H9 (cell line): ENCODE measurements around the gene ZSWIM6. TPM values are rescaled to one million over a fixed set of nuclear protein-coding genes. Genes with fewer than 3 reads are reported as not detected.

Experiments used
- DNase-seq: peaks from one replicate; pipeline ENCODE4 v3.0.0-alpha.2; 2017
- H2AFZ ChIP-seq: one replicate; pipeline ENCODE4 v1.6.1; 2013; ENCODE audit warnings: mild to moderate bottlenecking, low read length, control low read depth, moderate library complexity
- H2AK5ac ChIP-seq: 2 replicates; pipeline ENCODE4 v1.6.1; 2013; ENCODE audit warnings: low read length, control low read depth, mixed read lengths; ENCODE audit not compliant: insufficient read length
- H2BK120ac ChIP-seq: one replicate; pipeline ENCODE4 v1.6.1; 2013; ENCODE audit warnings: low read depth, mild to moderate bottlenecking, low read length, control low read depth, inconsistent platforms; ENCODE audit not compliant: poor library complexity, severe bottlenecking
- H2BK12ac ChIP-seq: 2 replicates; pipeline ENCODE4 v1.6.1; 2013; ENCODE audit warnings: low read length, control low read depth, mixed read lengths, low read depth; ENCODE audit not compliant: insufficient read length
- H2BK15ac ChIP-seq: 2 replicates; pipeline ENCODE4 v1.6.1; 2013; ENCODE audit warnings: low read depth, low read length, control low read depth
- H2BK20ac ChIP-seq: one replicate; pipeline ENCODE4 v1.6.1; 2013; ENCODE audit warnings: low read depth, mild to moderate bottlenecking, low read length, control low read depth, inconsistent platforms; ENCODE audit not compliant: poor library complexity, severe bottlenecking
- H2BK5ac ChIP-seq: 2 replicates; pipeline ENCODE4 v1.6.1; 2013; ENCODE audit warnings: low read length, control low read depth, mixed read lengths; ENCODE audit not compliant: insufficient read length
- H3K14ac ChIP-seq: 2 replicates; pipeline ENCODE4 v1.6.1; 2013; ENCODE audit warnings: low read length, control low read depth; ENCODE audit not compliant: insufficient read depth
- H3K18ac ChIP-seq: 2 replicates; pipeline ENCODE4 v1.6.1; 2013; ENCODE audit warnings: low read depth, mild to moderate bottlenecking, mixed read lengths, low read length, control low read depth; ENCODE audit not compliant: insufficient read length
- H3K23ac ChIP-seq: 2 replicates; pipeline ENCODE4 v1.6.1; 2013; ENCODE audit warnings: low read length, control low read depth, mixed read lengths, low read depth; ENCODE audit not compliant: insufficient read length
- H3K23me2 ChIP-seq: 2 replicates; pipeline ENCODE4 v1.6.1; 2013; ENCODE audit warnings: low read depth, mild to moderate bottlenecking, mixed read lengths, low read length, control low read depth; ENCODE audit not compliant: insufficient read length, poor library complexity, severe bottlenecking
- H3K27ac ChIP-seq: 2 replicates; pipeline ENCODE4 v1.5.1; 2013; ENCODE audit warnings: low read length, control low read depth, mixed read lengths, low read depth; ENCODE audit not compliant: insufficient read length
- H3K27me3 ChIP-seq: 2 replicates; pipeline ENCODE4 v1.6.1; 2013; ENCODE audit warnings: low read length, control low read depth, inconsistent platforms; ENCODE audit not compliant: insufficient read depth
- H3K4ac ChIP-seq: 2 replicates; pipeline ENCODE4 v1.6.1; 2013; ENCODE audit warnings: low read depth, mild to moderate bottlenecking, control low read depth, inconsistent platforms, low read length, moderate library complexity
- H3K4me1 ChIP-seq: 2 replicates; pipeline ENCODE4 v1.6.1; 2013; ENCODE audit warnings: low read length, control low read depth, inconsistent platforms; ENCODE audit not compliant: insufficient read depth
- H3K4me2 ChIP-seq: 2 replicates; pipeline ENCODE4 v1.6.1; 2013; ENCODE audit warnings: low read length, control low read depth, mixed read lengths; ENCODE audit not compliant: insufficient read length, insufficient read depth
- H3K56ac ChIP-seq: 2 replicates; pipeline ENCODE4 v1.6.1; 2013; ENCODE audit warnings: low read depth, mild to moderate bottlenecking, mixed read lengths, low read length, control low read depth; ENCODE audit not compliant: insufficient read length
- H3K79me1 ChIP-seq: 2 replicates; pipeline ENCODE4 v1.6.1; 2013; ENCODE audit warnings: low read depth, mild to moderate bottlenecking, moderate library complexity, low read length, control low read depth, inconsistent platforms; ENCODE audit not compliant: insufficient read depth, poor library complexity, severe bottlenecking
- H3K79me2 ChIP-seq: 2 replicates; pipeline ENCODE4 v1.6.1; 2013; ENCODE audit warnings: low read length, control low read depth, inconsistent platforms; ENCODE audit not compliant: insufficient read depth
- H3K9ac ChIP-seq: 2 replicates; pipeline ENCODE4 v1.6.1; 2013; ENCODE audit warnings: low read length, control low read depth, mixed read lengths; ENCODE audit not compliant: insufficient read length; ENCODE audit errors: extremely low read depth
- H3K9me3 ChIP-seq: one replicate; pipeline ENCODE4 v1.6.1; 2013; ENCODE audit warnings: low read depth, low read length, inconsistent platforms; ENCODE audit not compliant: control insufficient read depth
- H3T11ph ChIP-seq: one replicate; pipeline ENCODE4 v1.6.1; 2013; ENCODE audit warnings: mild to moderate bottlenecking, low read length, control low read depth, inconsistent platforms
- H4K20me1 ChIP-seq: one replicate; pipeline ENCODE4 v1.6.1; 2013; ENCODE audit not compliant: control insufficient read depth, insufficient read length, insufficient read depth
- H4K5ac ChIP-seq: 2 replicates; pipeline ENCODE4 v1.6.1; 2013; ENCODE audit warnings: low read depth, mild to moderate bottlenecking, mixed read lengths, low read length, control low read depth; ENCODE audit not compliant: insufficient read length
- H4K8ac ChIP-seq: replicated peaks from 2 replicates; pipeline ENCODE4 v1.6.1; 2013; ENCODE audit warnings: low read length, control low read depth, mixed read lengths, low read depth; ENCODE audit not compliant: insufficient read length
- H4K91ac ChIP-seq: 2 replicates; pipeline ENCODE4 v1.6.1; 2013; ENCODE audit warnings: low read depth, mild to moderate bottlenecking, moderate library complexity, mixed read lengths, low read length, control low read depth; ENCODE audit not compliant: insufficient read length
- H3K27ac Mint-ChIP-seq, 3 experiments: 2 replicates in 2 of 3; 3 replicates in 1 of 3; pipeline ENCODE4 v1.8.0; 2020 to 2021; ENCODE audit warnings: mixed read lengths in 3 of 3, mild to moderate bottlenecking in 1 of 3, moderate library complexity in 1 of 3
- H3K27me3 Mint-ChIP-seq: 2 replicates; pipeline ENCODE4 v1.8.0; 2021; ENCODE audit warnings: low read depth, mild to moderate bottlenecking, moderate library complexity, mixed read lengths
- H3K36me3 Mint-ChIP-seq, 3 experiments: 2 replicates in 2 of 3; 3 replicates in 1 of 3; pipeline ENCODE4 v1.8.0; 2020 to 2021; ENCODE audit warnings: low read depth in 3 of 3, mixed read lengths in 3 of 3; ENCODE audit not compliant: insufficient read depth in 1 of 3
- H3K4me1 Mint-ChIP-seq, 2 experiments: 2 replicates each; pipeline ENCODE4 v1.8.0; 2020; ENCODE audit warnings: mixed read lengths in 2 of 2
- H3K4me3 Mint-ChIP-seq, 2 experiments: 2 replicates in 1 of 2; 3 replicates in 1 of 2; pipeline ENCODE4 v1.8.0; 2020 to 2021; ENCODE audit warnings: mild to moderate bottlenecking in 2 of 2, mixed read lengths in 2 of 2, moderate library complexity in 1 of 2
- H3K9me3 Mint-ChIP-seq, 2 experiments: 2 replicates in 1 of 2; 3 replicates in 1 of 2; pipeline ENCODE4 v1.8.0; 2020; ENCODE audit warnings: mild to moderate bottlenecking in 2 of 2, mixed read lengths in 2 of 2, moderate library complexity in 1 of 2
- CTCF ChIP-seq: fragments of 200-600 bp; sonication (generic); conservative IDR thresholded peaks from 3 replicates; pipeline ENCODE4 v1.8.0; 2021; ENCODE audit warnings: antibody characterized with exemption, mild to moderate bottlenecking
- WGBS: extraction: QIAGEN DNeasy Blood & Tissue Kit; methylation state at CpG from one replicate; pipeline ENCODE4 v1.1.7; 2013; ENCODE audit warnings: missing lambda C conversion rate, low lambda C conversion rate, mixed read lengths; ENCODE audit not compliant: insufficient read length; ENCODE audit errors: extremely low coverage; 5-methylcytosine and 5-hydroxymethylcytosine counted together
- total RNA-seq: library from RNA; stranded (reverse); gene quantifications from 2 replicates; pipeline ENCODE4 v1.2.1, GENCODE V29; 2021

The ZSWIM6 gene
- total RNA-seq, 1 experiment from 2014 or later = 11.5 TPM

- no peaks in the 10 kb centered on the region for H3K79me1 ChIP-seq
- H2BK12ac ChIP-seq = no peak overlapping the region
- no peak overlapping the region for H2AFZ ChIP-seq
- H2BK120ac ChIP-seq = no peak overlapping the region
- H3K4me3 Mint-ChIP-seq = no peak overlapping the region
- H2AK5ac ChIP-seq = no peak overlapping the region
- H3K4me2 ChIP-seq = no peak overlapping the region
- DNase-seq = no peak
- H3K23ac ChIP-seq = no peak overlapping the region
- no peak overlapping the region for H2BK15ac ChIP-seq
- no peak overlapping the region for H2BK5ac ChIP-seq
- H4K20me1 ChIP-seq = no peaks in the 10 kb centered on the region
- no peak overlapping the region for H3K18ac ChIP-seq
- H3K56ac ChIP-seq = no peak overlapping the region
- H3K27ac Mint-ChIP-seq = no peak overlapping the region
- H4K91ac ChIP-seq = no peak overlapping the region
- H3K23me2 ChIP-seq = no peaks in the 10 kb centered on the region
- H3K9ac ChIP-seq = no peak overlapping the region
- H3K4me1 ChIP-seq = peaks cover 3% of the 10 kb centered on the region; the same call in 1 of the 2 replicates
- no peak overlapping the region for H2BK20ac ChIP-seq
- H3K36me3 Mint-ChIP-seq = no peaks in the 10 kb centered on the region
- H3K9me3 Mint-ChIP-seq = no peaks in the 10 kb centered on the region
- no peaks in the 10 kb centered on the region for H3K9me3 ChIP-seq
- no peak overlapping the region for H3K27ac ChIP-seq
- no peak overlapping the region for H3T11ph ChIP-seq
- no peak overlapping the region for H4K5ac ChIP-seq
- no peaks in the 10 kb centered on the region for H3K79me2 ChIP-seq
- H3K14ac ChIP-seq = no peak overlapping the region
- H3K4ac ChIP-seq = no peak overlapping the region
- H3K27me3 ChIP-seq = peaks cover 4% of the 10 kb centered on the region; the same call in 1 of the 2 replicates
- no CpG with 5 or more reads among the region's 4 CpGs for WGBS
- H3K4me1 Mint-ChIP-seq = peaks cover 17 to 18% of the 10 kb centered on the region in 2 experiments
- H3K27me3 Mint-ChIP-seq = peaks cover 39% of the 10 kb centered on the region
- H4K8ac ChIP-seq = no peak overlapping the region
- TF ChIP-seq CTCF = no peak
Measured at GRCh38 chr5:61322738-61323725, 9.0 kb upstream of the ZSWIM6 start.
